Tibial nerve (tissue), 4 donors: ENCODE measurements around the gene PAPPA2. TPM values are rescaled to one million over a fixed set of nuclear protein-coding genes. Genes with fewer than 3 reads are reported as not detected.

Experiments used
- DNase-seq, 2 donors: peaks; one replicate each; pipeline ENCODE4 v3.0.0-alpha.2; 2019; ENCODE audit warnings: low spot score in 2 of 2
- H3K27ac ChIP-seq, 4 donors: fragments of 200-600 bp; sonication (generic) in 3 of 4; one replicate each; pipeline ENCODE4 v1.5.1; 2017 to 2019; ENCODE audit warnings: mild to moderate bottlenecking in 1 of 4
- H3K27me3 ChIP-seq, 2 donors: fragments of 200-600 bp; sonication (generic) in 1 of 2; one replicate each; pipeline versions ENCODE4 v1.5.1 to v1.6.0; 2017 to 2019
- H3K36me3 ChIP-seq, 3 donors: fragments of 200-600 bp; sonication (generic); one replicate each; pipeline ENCODE4 v1.5.1; 2018 to 2019
- H3K4me1 ChIP-seq, 4 donors: fragments of 200-600 bp; sonication (generic) in 3 of 4; one replicate each; pipeline ENCODE4 v1.5.1; 2017 to 2019
- H3K4me3 ChIP-seq, 4 donors: fragments of 200-600 bp; sonication (generic) in 3 of 4; one replicate each; pipeline ENCODE4 v1.5.1; 2017 to 2019; ENCODE audit warnings: mild to moderate bottlenecking in 1 of 4, moderate library complexity in 1 of 4
- H3K9me3 ChIP-seq, 4 donors: fragments of 200-600 bp; sonication (generic) in 3 of 4; one replicate each; pipeline ENCODE4 v1.5.1; 2017 to 2019
- EP300 ChIP-seq, 2 donors: sonication (generic); formaldehyde crosslinking; IDR thresholded peaks; one replicate each; pipeline ENCODE4 v1.6.1; 2017; ENCODE audit warnings: antibody characterized with exemption in 2 of 2, mild to moderate bottlenecking in 1 of 2
- POLR2A ChIP-seq, 2 donors: fragments of 450-650 bp; IDR thresholded peaks; one replicate each; pipeline ENCODE4 v1.6.1; 2017; ENCODE audit warnings: antibody characterized with exemption in 2 of 2, mild to moderate bottlenecking in 2 of 2, moderate library complexity in 2 of 2
- whole genome bisulfite sequencing, 2 donors: methylation state at CpG; one replicate each; pipeline ENCODE4 v1.1.5; 2018; 5-methylcytosine and 5-hydroxymethylcytosine counted together
- total RNA-seq, 4 donors: library from RNA; depleted of rRNA; stranded (reverse); fragments of >200 nt; gene quantifications; one replicate each; pipeline ENCODE4 v1.1.0, GENCODE V29; 2016
- TF ChIP-seq, protein P1 (sequence below), 5 experiments: fragments of 200-600 bp in 3 of 5; fragments of 450-650 bp in 2 of 5; sonication (generic) in 3 of 5; IDR thresholded peaks; one replicate each; pipeline ENCODE4 v1.5.1; 2016 to 2019; ENCODE audit warnings: antibody characterized with exemption in 5 of 5, mild to moderate bottlenecking in 3 of 5, moderate library complexity in 2 of 5

Gene PAPPA2
- total RNA-seq, 4 donors from 2014 or later: 0.20 to 0.90 (median 0.21) TPM

DNA sequence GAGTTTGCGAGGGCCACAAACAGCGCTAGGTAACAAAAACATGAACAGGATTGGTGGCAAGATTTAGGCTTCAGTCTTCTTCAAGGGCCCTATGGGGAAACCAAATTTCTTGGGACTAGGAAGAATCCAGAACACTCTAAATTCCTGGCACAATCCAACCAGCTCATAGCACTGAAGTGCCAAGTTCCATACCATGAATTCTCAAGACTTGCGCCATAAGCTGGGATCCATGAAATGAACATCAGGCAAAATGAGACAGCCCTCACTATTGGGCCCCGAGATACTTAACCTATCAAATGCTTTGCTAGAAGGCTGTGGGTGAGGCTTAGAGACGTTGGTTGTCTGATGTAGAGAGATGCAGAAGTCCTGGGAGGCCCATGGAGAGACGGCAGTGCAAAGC is 322.1 kb downstream of the PAPPA2 start:
- Histone ChIP-seq H3K27ac (no peak overlapping the region), H3K27me3 (no peaks in the 10 kb centered on the region), H3K9me3 (no peaks in the 10 kb centered on the region), H3K4me1 (peaks cover 0 to 10% (median 0%) of the 10 kb centered on the region in 4 donors), H3K36me3 (no peaks in the 10 kb centered on the region), H3K4me3 (no peak overlapping the region)
- WGBS, 2 donors: 89 to 93% methylated on average over 6 of the region's 6 CpGs
- TF ChIP-seq POLR2A (IDR thresholded peaks at IDR 0.05): no peak
- TF ChIP-seq EP300 (IDR thresholded peaks at IDR 0.05): no peak
- TF ChIP-seq, protein P1, sequence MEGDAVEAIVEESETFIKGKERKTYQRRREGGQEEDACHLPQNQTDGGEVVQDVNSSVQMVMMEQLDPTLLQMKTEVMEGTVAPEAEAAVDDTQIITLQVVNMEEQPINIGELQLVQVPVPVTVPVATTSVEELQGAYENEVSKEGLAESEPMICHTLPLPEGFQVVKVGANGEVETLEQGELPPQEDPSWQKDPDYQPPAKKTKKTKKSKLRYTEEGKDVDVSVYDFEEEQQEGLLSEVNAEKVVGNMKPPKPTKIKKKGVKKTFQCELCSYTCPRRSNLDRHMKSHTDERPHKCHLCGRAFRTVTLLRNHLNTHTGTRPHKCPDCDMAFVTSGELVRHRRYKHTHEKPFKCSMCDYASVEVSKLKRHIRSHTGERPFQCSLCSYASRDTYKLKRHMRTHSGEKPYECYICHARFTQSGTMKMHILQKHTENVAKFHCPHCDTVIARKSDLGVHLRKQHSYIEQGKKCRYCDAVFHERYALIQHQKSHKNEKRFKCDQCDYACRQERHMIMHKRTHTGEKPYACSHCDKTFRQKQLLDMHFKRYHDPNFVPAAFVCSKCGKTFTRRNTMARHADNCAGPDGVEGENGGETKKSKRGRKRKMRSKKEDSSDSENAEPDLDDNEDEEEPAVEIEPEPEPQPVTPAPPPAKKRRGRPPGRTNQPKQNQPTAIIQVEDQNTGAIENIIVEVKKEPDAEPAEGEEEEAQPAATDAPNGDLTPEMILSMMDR (IDR thresholded peaks at IDR 0.05): no peak
- DNase-seq: no peak

DNA sequence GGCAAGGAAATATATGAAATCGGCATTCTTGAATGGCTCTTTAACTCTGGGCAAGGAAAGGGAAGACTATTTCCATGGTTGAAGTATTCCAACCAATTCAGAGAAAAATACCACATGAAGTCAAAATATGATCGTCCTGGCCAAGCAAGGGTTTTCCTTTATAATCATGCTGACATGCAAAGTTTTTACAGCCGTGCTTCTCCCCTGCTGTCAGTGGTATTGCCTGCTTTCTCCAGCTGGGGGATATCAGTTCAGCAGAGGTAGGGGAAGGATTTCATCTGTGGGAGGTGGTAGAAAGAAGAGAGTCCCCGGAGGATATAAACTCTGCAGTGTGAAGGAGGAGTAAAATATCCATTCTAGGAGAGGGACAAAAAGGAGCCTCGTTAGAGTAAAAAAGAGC is 322.8 kb downstream of the PAPPA2 start:
- TF ChIP-seq EP300 (IDR thresholded peaks at IDR 0.05) (no peak), POLR2A (IDR thresholded peaks at IDR 0.05) (no peak)
- TF ChIP-seq, protein P1 (IDR thresholded peaks at IDR 0.05): no peak
- no peaks in the 10 kb centered on the region for H3K36me3 ChIP-seq
- peaks cover 0 to 17% (median 0%) of the 10 kb centered on the region in 4 donors for H3K4me1 ChIP-seq
- no peaks in the 10 kb centered on the region for H3K9me3 ChIP-seq
- 26 to 36% methylated on average over 5 of the region's 5 CpGs for WGBS, 2 donors
- no peaks in the 10 kb centered on the region for H3K27me3 ChIP-seq
- DNase-seq: no peak
- no peak overlapping the region for H3K27ac ChIP-seq
- H3K4me3 ChIP-seq: no peak overlapping the region

DNA sequence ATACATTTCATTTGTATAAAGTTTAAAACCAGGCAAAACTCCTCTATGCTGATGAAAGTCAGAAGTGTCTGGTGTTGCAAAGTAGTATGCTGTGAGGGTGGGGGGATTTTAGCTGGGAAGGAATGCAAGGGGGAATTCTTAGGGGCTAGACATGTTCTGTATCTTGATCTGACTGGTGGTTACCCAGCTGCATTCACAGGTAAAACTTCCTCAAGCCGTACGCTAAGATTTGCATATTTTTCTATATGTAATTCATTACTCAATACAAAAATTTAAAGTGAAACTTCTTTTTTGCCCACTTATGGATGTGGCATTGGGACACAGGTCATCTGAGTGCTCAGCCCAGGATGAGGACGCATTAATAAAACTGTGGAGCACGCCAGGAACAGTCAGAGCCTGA is 323.3 kb downstream of the PAPPA2 start:
- WGBS, 2 donors: 57 to 63% methylated on average over 4 of the region's 4 CpGs
- H3K27ac ChIP-seq: no peak overlapping the region

DNA sequence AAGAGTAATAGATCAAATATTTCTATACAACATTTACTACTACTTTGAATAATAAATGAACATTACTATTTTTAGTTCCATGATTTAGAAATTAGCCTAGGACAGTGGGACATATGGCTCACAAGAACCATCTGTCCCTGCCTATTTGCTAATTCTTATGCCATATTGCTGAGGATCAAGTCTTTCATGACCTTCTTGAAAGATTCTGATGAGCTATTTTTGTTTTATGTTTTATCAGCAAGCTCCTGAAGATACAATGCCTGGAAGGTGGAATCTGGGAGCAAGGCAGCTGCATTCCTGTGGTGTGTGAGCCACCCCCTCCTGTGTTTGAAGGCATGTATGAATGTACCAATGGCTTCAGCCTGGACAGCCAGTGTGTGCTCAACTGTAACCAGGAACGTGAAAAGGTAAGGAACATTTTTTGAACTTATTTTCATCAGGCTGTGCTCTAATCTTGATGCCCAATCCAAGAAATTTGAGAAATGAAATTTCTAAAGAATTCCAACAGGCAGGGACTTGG is 326.7 kb downstream of the PAPPA2 start:
- Histone ChIP-seq H3K4me3 (no peak overlapping the region), H3K9me3 (no peaks in the 10 kb centered on the region), H3K36me3 (no peaks in the 10 kb centered on the region), H3K4me1 (peaks cover 0 to 17% (median 0%) of the 10 kb centered on the region in 4 donors), H3K27me3 (no peaks in the 10 kb centered on the region), H3K27ac (no peak overlapping the region)
- 56 to 63% methylated on average over 1 of the region's 1 CpG for WGBS, 2 donors
- no peak for DNase-seq
- TF ChIP-seq EP300 (IDR thresholded peaks at IDR 0.05): no peak
- TF ChIP-seq POLR2A (IDR thresholded peaks at IDR 0.05): no peak
- TF ChIP-seq, protein P1 (IDR thresholded peaks at IDR 0.05): no peak

More for the DNA sequence above, 323.3 kb downstream of the PAPPA2 start:
- no peaks in the 10 kb centered on the region for H3K27me3 ChIP-seq
- no peaks in the 10 kb centered on the region for H3K9me3 ChIP-seq
- H3K4me1 ChIP-seq: peaks cover 0 to 17% (median 0%) of the 10 kb centered on the region in 4 donors
- H3K36me3 ChIP-seq: no peaks in the 10 kb centered on the region
- TF ChIP-seq POLR2A (IDR thresholded peaks at IDR 0.05): no peak
- TF ChIP-seq, protein P1 (IDR thresholded peaks at IDR 0.05): no peak
- TF ChIP-seq EP300 (IDR thresholded peaks at IDR 0.05): no peak
- H3K4me3 ChIP-seq: no peak overlapping the region
- DNase-seq: no peak

DNA sequence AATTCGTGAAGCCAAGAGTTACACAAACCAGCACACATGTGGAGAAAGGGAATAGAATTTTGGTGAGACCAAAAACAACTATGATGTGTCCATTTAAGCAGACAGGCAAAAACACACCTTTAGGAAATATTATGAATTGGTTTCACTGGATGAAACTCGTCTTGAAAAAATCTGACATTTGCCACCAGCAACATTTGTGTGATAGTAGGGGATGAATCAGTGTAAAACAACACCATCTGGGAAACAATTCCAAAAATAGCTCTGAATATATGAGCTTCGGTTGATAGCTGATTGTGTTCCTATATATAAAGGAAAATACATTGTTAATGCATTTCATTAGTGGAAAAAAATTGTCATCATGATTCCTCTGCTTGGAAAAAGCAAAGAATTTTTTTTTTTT is 327.8 kb downstream of the PAPPA2 start:
- no peaks in the 10 kb centered on the region for H3K36me3 ChIP-seq
- peaks cover 0 to 17% (median 0%) of the 10 kb centered on the region in 4 donors for H3K4me1 ChIP-seq
- no peak for TF ChIP-seq POLR2A (IDR thresholded peaks at IDR 0.05)
- TF ChIP-seq, protein P1 (IDR thresholded peaks at IDR 0.05): no peak
- TF ChIP-seq EP300 (IDR thresholded peaks at IDR 0.05): no peak
- DNase-seq: no peak
- H3K27ac ChIP-seq: no peak overlapping the region
- no peaks in the 10 kb centered on the region for H3K9me3 ChIP-seq
- WGBS, 2 donors: 46% methylated on average over 3 of the region's 3 CpGs
- no peaks in the 10 kb centered on the region for H3K27me3 ChIP-seq
- no peak overlapping the region for H3K4me3 ChIP-seq
